A549 treated with Hydrocortisone at 1 μM for 4 hours (cell line): Measurements from ENCODE around the gene MYO18B. TPM values are rescaled to one million over a fixed set of nuclear protein-coding genes. Genes with fewer than 3 reads are reported as not detected.

ENCODE experiments used
- total RNA-seq: library from RNA; stranded (reverse); fragments of 200-300 nt; extraction: Qiagen RNA extraction; gene quantifications from 5 replicates; pipeline ENCODE4 v1.2.3, GENCODE V29; 2022

MYO18B gene
- 0.05 to 0.08 TPM (median 0.06 TPM) in 5 replicates for total RNA-seq

GRCh38 chr22:25741692-25742626, at the start of gene MYO18B:
Gene MYO18B, plus strand, starts transcription at chr22:25742188. Its CDS starts 18,905 bp downstream, at chr22:25761093.

Other genes with a start within 250 kb of the MYO18B start
- 2.7 to 3.6 TPM (median 3.4 TPM) in 5 replicates for gene GRK3, start 177.5 kb upstream of the MYO18B start, total RNA-seq